NCI-H146 (cell line): ENCODE results near the gene NFATC1.

Source experiments
- DNase-seq: peaks from one replicate; lab custom pipeline; 2025; lab: John Stamatoyannopoulos, UW

Gene NFATC1

DNA sequence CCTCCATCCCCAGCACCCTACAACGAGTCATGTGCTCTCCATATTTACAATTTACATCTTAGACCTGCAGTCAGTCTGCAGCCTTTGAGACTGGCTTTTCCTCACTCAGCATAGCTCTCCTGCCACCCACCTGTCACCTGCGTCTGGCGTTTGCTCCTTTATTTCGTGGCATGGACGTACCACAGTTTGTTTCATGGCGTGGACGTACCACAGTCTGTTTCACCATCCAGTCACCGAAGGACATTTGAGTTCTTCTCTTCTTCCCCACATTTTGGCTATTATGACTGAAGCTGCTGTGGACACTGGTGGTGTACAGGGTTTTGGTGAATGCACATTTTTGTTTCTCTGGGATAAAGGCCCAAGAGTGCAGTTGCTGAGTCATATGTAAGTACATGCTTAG, 142.0 kb downstream of the NFATC1 start:
- no peak for DNase-seq

GRCh38 chr18:79538635-79539034, 142.9 kb downstream of the NFATC1 start:
- DNase-seq, result no peak

DNA sequence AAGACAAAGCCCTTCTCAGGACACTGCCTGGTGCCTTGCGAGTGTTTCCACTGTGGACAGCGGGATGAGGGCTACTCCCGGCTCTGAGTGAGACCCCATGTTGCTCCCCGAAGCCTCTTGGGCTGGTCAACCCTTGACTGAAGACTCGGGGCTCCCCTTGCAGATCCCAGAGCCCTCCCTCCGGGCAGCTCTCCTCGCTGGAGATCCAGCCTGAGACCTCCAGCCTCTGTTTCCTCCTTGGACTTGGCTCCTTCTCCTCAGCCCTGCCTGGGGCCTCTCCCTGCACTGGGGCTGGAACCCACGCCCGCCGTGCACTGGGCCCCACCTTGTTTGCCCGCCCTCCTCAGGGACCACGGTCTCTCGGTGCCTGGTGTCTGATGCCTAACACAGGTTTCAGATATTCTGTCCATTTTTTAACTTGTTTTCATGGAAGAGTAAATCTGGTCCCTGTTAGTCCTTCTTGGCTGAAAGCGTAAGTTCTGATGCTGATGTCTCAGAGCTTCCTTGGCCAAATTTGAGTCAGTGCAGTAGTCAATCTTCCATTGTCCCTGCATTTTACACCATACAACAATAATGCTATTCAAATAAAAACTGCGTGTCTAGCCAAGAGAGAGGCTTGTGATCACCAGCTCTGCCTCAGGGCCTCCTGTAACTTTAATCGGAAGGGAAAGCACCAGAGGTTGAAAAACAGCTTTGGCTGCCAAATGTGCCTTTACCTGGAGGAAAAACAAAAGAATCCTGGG, 144.6 kb downstream of the NFATC1 start:
- DNase-seq, result no peak

DNA sequence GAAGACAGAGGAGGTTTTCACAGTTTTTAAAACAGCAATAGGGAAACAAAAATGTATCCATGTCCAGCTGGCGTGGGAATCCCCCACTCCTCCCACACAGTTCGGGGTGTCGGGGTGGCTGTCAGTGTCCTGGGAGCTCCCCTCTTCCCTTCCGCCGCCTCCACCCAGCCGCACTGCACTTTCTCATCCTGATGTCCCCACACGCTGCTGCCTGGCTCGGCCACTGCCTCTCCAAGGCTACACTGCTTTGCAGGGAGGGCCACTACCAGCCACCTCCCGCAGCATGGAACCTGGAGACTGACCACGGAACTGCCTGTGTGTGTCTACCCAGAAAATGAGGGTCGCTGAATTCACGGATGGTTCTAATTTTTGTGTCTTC, 145.2 kb downstream of the NFATC1 start:
- DNase-seq, result no peak

- DNase-seq, result no peak
Observed at GRCh38 chr18:79542213-79542612, 146.5 kb downstream of the NFATC1 start.

GRCh38 chr18:79542876-79543750, 147.4 kb downstream of the NFATC1 start:
- DNase-seq, result no peak

DNA sequence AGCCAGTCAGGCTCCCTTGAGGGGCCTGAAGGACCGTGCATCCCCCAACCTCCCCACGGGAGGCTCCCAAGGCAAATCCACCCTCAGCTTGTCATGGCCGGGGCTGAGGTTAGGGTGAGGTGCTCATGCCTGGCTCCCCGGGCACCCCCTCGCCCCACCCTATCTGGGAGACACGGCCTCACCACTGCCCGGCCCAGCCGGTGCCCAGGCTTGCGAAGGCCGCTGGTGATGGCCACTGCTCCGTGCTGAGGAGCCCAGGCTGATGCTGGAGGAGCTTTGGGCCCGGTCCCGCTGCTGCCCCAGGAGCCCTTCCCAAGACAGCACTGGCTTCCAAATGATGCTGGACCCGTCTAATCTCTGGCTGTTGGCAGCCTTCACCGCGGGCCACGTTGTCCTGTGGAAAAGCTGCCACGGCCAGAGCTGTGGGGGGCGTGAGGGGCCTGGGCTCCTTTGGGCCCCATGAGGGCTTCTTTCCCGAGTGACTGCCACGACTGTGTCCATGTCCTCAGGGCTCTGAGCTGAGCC, 148.2 kb downstream of the NFATC1 start:
- no peak for DNase-seq

DNA sequence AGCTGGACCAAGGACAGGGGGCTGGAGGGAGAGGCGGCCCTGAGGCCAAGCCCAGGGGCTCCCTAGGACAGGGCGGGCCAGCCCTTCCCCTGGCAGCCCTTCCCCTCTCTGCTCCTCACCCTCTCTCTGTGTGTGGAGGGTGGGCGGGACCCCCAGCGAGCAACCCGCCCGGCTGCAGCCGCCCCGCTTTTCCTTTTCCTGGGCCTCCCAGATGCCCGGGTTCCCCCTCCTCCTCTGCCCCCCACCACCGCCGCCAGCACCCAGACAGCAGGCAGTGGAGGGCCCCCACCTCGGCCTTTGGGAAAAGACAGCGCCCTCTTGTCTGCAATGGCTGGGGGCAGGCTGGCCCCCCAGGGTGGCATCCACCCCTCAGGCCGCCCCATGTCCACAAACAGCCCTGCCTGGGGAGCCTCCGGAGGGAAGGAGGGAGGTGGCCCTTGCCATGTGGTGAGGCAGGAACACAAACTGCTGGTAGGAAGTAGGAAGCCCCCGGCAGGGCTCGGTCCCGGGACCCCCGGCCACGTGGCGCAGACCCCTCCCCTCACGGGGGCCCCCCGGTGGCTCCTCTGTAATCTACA, 148.7 kb downstream of the NFATC1 start:
- no peak for DNase-seq

- DNase-seq, result no peak
Observed at GRCh38 chr18:79545255-79545654, 149.5 kb downstream of the NFATC1 start.

DNA sequence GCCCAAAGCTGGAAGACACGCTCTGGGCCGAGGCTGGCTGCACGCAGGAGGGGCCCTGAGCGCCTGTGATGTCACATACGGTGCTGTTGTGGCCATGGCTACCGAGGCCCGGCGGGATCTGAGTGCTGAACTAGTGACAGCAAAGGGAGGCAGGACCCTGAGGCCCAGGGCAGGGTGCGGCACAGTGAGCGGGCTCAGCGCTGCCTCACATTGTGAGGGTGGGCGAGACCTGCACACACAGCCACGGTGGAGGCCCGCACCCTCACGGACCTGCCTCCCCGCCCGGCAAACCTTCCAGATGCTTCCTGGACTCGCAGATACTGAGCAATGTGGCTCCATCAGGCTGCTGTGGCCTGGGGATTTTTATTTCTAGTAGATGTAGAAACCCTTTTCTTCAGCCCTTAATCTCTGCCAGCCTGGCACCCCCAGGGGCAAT, 150.0 kb downstream of the NFATC1 start:
- DNase-seq, result peak; percentile 40

GRCh38 chr18:79546781-79547272, 151.1 kb downstream of the NFATC1 start:
- no peak for DNase-seq

DNA sequence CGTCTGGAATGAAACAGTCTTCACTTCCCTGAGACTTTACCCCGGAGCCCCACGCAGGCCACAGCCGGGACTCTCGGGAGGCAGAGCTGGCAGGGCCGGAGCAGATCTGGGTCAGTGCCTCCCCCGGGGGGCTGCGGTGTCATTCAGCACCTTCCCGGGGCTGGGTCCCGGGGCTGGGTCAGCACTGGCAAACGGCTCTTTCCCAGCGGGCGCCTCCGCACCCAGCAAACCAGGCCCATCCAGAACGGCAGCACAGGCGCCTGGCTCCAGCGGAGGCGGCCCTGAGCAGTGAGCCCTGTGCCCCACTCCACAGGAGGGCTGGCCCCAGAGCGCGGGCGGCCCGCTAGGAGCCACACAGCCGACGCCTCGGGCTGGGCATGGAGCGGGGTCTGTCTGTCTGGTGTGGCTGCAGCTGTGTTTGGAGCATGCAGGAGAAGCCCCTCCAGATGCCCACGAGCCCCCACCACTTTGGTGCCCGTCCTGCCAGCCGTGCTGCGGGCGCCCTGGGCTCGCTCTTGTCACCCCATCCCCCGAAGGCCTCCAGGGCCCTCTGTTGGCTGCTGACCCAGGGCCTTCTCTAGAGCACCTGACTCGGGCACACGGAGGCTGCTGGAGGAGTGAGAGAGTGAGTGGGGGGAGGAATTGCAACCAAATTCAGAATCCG, 151.8 kb downstream of the NFATC1 start:
- no peak for DNase-seq

GRCh38 chr18:79548077-79548450, 152.3 kb downstream of the NFATC1 start:
- no peak for DNase-seq

- DNase-seq, result no peak
Observed at GRCh38 chr18:79548621-79548985, 152.9 kb downstream of the NFATC1 start.

DNA sequence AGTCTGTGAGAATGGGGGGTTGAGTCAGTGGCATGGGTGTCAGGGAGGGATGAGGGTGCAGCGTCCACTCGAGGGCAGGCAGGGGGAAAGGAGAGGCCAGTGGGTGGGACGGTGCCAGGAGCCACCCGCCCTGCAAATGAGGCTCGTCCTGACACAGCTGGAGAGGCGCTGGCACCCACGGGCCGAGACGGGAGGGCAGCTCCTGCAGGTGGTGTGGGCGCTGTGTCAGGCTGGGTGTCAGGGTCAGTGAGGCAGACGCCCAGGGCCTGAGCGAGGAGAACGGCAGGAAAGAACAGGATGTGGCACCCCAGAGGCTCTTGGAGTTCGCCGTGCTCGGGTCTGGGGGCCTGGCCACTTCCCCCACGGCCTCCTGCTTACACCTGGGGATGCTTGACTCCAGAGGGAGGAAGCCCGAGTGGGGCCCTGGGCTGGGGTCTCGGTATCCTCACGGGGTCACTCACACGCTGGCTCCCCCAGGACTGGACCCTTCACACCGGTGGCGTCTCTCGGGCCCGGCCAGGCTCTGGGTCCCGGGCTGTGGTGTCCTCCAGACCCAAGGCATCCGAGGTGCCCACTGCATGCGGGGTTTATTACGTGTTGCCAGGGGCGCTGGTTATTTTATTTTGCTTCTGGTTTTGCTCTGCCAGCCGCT, 153.4 kb downstream of the NFATC1 start:
- no peak for DNase-seq

- no peak for DNase-seq
Observed at GRCh38 chr18:79549638-79550000, 153.9 kb downstream of the NFATC1 start.

DNA sequence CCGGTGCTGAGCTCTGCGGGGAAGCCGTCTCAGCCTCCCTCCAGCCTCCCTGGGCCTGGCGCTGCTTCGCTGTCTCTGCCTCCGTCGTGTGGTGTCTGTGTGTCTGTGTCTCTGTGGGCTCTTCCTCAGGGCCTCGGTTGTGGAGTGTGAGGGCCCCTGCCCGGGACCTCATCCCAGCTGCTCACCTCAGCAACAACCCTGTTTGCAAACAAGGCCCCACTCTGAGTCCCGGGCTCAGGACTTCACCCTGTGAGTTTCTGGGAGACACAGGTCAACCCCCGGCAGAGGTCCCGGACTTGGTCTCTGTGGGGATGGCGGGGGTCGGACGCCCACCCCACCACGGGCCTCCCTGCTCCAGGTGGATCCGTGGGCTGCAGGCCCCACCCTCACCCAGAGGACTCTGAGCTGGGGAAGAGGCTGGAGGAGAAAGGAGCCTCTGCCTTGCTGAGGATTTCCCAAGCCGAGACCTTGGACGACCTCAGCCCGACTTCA, 156.5 kb downstream of the NFATC1 start:
- no peak for DNase-seq

DNA sequence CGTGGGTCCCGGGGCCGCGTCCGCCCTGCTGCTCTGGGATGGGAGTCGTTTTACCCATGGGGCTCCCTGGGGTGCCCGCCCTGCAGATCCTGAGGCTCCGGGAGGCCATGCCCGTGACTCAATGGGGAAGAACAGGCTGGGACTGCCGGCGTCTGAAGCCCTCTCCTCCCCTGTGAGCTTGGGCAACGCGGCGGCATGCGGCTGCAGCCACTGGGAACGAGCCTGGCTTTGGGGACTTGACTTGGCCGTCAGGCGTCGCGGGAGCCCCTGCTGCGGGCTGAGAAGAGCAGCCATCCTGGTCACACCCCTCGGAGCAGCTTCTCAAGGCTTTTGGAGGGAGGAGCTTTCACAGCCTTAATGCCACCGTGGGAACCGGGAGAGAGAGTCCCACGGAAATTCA, 157.0 kb downstream of the NFATC1 start:
- peak; percentile 33 for DNase-seq

- no peak for DNase-seq
Observed at GRCh38 chr18:79553154-79553553, 157.4 kb downstream of the NFATC1 start.

DNA sequence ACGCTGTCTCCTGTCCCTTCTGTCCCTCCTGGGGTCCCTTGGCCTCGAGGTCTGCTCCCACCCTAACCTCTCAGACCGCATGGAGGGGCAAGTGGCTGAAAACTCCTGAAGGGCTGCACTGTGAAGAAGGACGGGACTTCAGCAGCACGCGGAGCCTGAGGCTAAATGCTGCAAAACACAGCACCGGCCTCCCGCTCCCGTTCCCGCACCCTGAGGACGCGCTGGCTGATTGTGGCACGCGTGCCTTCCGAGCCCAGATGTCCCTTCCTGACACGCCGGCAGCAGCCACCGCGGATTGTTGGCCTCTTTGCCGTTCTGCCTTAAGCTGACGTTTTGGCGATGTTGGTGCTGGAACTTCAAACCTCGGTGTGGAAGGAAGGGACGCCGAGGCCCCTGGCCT, 158.0 kb downstream of the NFATC1 start:
- no peak for DNase-seq

- DNase-seq, result no peak
Observed at GRCh38 chr18:79554321-79554720, 158.6 kb downstream of the NFATC1 start.
